HCT116 (cell line): ENCODE measurements around the gene RHOB.

ENCODE experiments used
- EZH2 ChIP-seq: fragments of 200-600 bp; sonication (generic); IDR thresholded peaks from 2 replicates; pipeline ENCODE4 v1.6.1; 2017; ENCODE audit warnings: antibody characterized with exemption, mixed run types
- EZH2phosphoT487 ChIP-seq: fragments of 200-600 bp; IDR thresholded peaks from 2 replicates; pipeline ENCODE4 v1.6.1; 2018; ENCODE audit warnings: antibody characterized with exemption, borderline replicate concordance
- JUND ChIP-seq: IDR thresholded peaks from 2 replicates; pipeline ENCODE4 v1.6.1; 2012
- POLR2A ChIP-seq: IDR thresholded peaks from 2 replicates; pipeline ENCODE4 v1.7.0; 2011; ENCODE audit warnings: borderline replicate concordance; ENCODE audit not compliant: insufficient read depth, insufficient read length; ENCODE audit errors: extremely low read depth
- TCF7L2 ChIP-seq: IDR thresholded peaks from 2 replicates; pipeline ENCODE4 v1.7.0; 2011; ENCODE audit warnings: borderline replicate concordance, inconsistent platforms; ENCODE audit not compliant: insufficient read depth, insufficient read length; ENCODE audit errors: extremely low read depth
- YY1 ChIP-seq: IDR thresholded peaks from 2 replicates; pipeline ENCODE4 v1.6.1; 2011; ENCODE audit warnings: low read length, low read depth, moderate library complexity, mild to moderate bottlenecking; ENCODE audit not compliant: insufficient replicate concordance; ENCODE audit errors: extremely low read depth
- ZNF274 ChIP-seq: fragments of 200-500 bp; sonication (Bioruptor generic); IDR thresholded peaks from 2 replicates; pipeline ENCODE4 v1.6.1; 2014; ENCODE audit warnings: mild to moderate bottlenecking, low read depth, low read length, inconsistent platforms
- TF ChIP-seq, protein P1 (sequence below): IDR thresholded peaks from 2 replicates; pipeline ENCODE4 v1.6.1; 2012
- TF ChIP-seq, protein P2 (sequence below), 3 experiments: fragments of 200-600 bp in 1 of 3; sonication (generic) in 1 of 3; IDR thresholded peaks in 2 of 3; conservative IDR thresholded peaks in 1 of 3; 2 replicates each; pipeline ENCODE4 v1.5.1; 2012 to 2017; ENCODE audit warnings: low read depth in 2 of 3, low read length in 2 of 3, antibody characterized with exemption in 1 of 3, borderline replicate concordance in 1 of 3, control low read depth in 1 of 3, mild to moderate bottlenecking in 1 of 3, mixed read lengths in 1 of 3, mixed run types in 1 of 3, moderate library complexity in 1 of 3; ENCODE audit not compliant: insufficient read depth in 1 of 3
- TF ChIP-seq, protein P3 (sequence below): IDR thresholded peaks from 2 replicates; pipeline ENCODE4 v1.6.1; 2012

DNA sequence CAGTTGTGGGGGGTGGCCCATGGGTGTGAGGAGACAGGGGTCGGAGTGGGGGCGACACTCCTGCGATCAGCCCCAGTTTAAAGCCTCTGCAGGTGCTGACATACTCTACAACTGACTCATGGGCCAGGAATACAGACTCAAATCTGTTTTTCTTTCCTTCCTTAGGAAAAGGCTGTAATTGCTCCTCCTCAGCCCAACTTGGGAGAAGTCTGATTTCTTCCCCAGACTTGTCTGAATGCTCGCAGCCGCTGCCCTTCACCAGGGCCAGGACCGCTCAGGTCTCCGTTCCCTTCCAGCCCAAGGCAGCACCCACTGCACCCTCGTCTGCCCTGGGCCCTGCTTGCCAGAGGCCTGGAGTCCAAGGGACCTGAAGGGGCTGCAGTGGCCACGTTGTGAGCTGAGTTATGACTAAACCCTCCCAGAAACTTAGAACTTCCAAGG is 41.3 kb downstream of the RHOB start:
- TF ChIP-seq JUND (no peak), POLR2A (no peak), EZH2 (no peak), YY1 (no peak), ZNF274 (no peak), TCF7L2 (no peak), EZH2phosphoT487 (no peak)
- TF ChIP-seq, protein P1, sequence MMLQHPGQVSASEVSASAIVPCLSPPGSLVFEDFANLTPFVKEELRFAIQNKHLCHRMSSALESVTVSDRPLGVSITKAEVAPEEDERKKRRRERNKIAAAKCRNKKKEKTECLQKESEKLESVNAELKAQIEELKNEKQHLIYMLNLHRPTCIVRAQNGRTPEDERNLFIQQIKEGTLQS, result no peak
- TF ChIP-seq, protein P2, sequence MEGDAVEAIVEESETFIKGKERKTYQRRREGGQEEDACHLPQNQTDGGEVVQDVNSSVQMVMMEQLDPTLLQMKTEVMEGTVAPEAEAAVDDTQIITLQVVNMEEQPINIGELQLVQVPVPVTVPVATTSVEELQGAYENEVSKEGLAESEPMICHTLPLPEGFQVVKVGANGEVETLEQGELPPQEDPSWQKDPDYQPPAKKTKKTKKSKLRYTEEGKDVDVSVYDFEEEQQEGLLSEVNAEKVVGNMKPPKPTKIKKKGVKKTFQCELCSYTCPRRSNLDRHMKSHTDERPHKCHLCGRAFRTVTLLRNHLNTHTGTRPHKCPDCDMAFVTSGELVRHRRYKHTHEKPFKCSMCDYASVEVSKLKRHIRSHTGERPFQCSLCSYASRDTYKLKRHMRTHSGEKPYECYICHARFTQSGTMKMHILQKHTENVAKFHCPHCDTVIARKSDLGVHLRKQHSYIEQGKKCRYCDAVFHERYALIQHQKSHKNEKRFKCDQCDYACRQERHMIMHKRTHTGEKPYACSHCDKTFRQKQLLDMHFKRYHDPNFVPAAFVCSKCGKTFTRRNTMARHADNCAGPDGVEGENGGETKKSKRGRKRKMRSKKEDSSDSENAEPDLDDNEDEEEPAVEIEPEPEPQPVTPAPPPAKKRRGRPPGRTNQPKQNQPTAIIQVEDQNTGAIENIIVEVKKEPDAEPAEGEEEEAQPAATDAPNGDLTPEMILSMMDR (IDR thresholded peaks at IDR 0.05 in 2 of 3, conservative IDR thresholded peaks at IDR 0.05 in 1 of 3; ENCODE audit: borderline replicate concordance in 1 of 3, insufficient read depth in 1 of 3, low read depth in 2 of 3, low read length in 2 of 3), result no peak
- TF ChIP-seq, protein P3, sequence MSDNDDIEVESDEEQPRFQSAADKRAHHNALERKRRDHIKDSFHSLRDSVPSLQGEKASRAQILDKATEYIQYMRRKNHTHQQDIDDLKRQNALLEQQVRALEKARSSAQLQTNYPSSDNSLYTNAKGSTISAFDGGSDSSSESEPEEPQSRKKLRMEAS, result no peak
